ENCODE data around the gene STX1A. TPM values are rescaled to one million over a fixed set of nuclear protein-coding genes. Genes with fewer than 3 reads are reported as not detected.

STX1A gene
- total and polyA plus RNA-seq, 2 of the 13 experiments (the other 11 are each of a cell fraction or from before 2014, with no cell fraction given) = 6.1 to 12.2 TPM

DNA sequence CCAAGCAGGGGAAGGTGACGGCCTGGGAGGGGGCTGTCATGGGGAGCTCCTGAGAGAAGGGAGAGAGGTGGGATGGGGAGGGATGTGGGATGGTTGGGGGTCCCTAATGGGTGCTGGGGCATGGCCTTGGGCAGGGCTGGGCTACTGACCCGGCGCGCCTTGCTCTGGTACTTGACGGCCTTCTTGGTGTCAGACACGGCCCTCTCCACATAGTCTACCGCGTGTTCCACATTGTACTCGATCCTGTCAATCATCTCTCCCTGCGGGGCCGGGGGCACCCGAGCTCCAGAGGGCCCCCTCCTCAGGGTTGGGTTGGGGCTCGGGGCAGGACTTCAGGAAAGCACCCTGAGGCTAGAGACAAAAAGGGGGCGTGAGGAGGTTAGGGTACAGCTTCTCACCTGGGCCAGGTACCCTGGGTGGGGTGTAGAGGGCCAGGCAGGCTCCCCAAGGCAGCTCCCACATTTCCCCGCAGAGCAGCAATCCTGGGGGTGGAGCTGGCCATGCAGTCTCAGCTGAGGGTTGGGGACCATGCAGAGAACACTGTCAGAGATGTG lies 18.8 kb downstream of the STX1A start:
- H3K27ac ChIP-seq (ENCODE audit: extremely low read length, insufficient read depth, low read length) = no peak overlapping the region
- H3K36me3 ChIP-seq (replicated peaks in 1 of 2; ENCODE audit: control insufficient read depth in 1 of 2, insufficient read depth in 2 of 2, low read length in 2 of 2) = peaks cover 6 to 36% of the 10 kb centered on the region in 2 experiments
- ChIA-PET POLR2A (interaction anchor here (0.7 to 1.4 kb wide), 4 partner anchors 9 to 94 kb away, joined by 3 to 5 read pairs (median 4); no protein-coding TSS in a partner anchor), CTCF (ENCODE audit: low intra/inter-chr PET ratio, low total read pairs) (interaction anchor here (0.7 to 2.2 kb wide), 2 partner anchors 25 to 95 kb away, joined by 3 to 15 read pairs; no protein-coding TSS in a partner anchor)
- H3K4me1 ChIP-seq (ENCODE audit: insufficient read depth, low read length) = peaks cover 15% of the 10 kb centered on the region
- in situ Hi-C loops (cut with HindIII; ENCODE audit: extremely low pct_ligation_motif_present, low pct_unique_long_range_greater_than_20kb) = no loop called here
- intact Hi-C loops (cut with micrococcal nuclease; ENCODE audit: unreplicated experiment) = no loop called here
- H2AFZ ChIP-seq (ENCODE audit: low read length) = no peak overlapping the region
- no peak overlapping the region for H3K9ac ChIP-seq (ENCODE audit: insufficient read depth, low read depth, low read length)
- peak; percentile 14 for TF ChIP-seq HNRNPK (IDR thresholded peaks at IDR 0.05; ENCODE audit: low read depth, low read length, poor library complexity, severe bottlenecking)
- no peak for TF ChIP-seq RNF2 (conservative IDR thresholded peaks at IDR 0.05; ENCODE audit: low read depth)
- H3K4me2 ChIP-seq (ENCODE audit: low read depth, low read length) = no peak overlapping the region
- no TSS peak for BruUV-seq (replicated peaks)
- H4K20me1 ChIP-seq (ENCODE audit: insufficient read depth, low read length) = peaks cover 5% of the 10 kb centered on the region; the same call in 1 of the 2 replicates
- ATAC-seq = no peak
- H3K27me3 ChIP-seq (ENCODE audit: control insufficient read depth in 1 of 2, insufficient read depth in 2 of 2, low read length in 2 of 2) = no peaks in the 10 kb centered on the region
- DNase-seq (ENCODE audit: low spot score) = no peak
- no peaks in the 10 kb centered on the region for H3K79me2 ChIP-seq (ENCODE audit: insufficient read depth, low read length)
- 96% methylated on average over 13 of the region's 15 CpGs for WGBS (ENCODE audit: low lambda C conversion rate)
- no peaks in the 10 kb centered on the region for H3K9me3 ChIP-seq (ENCODE audit: low read length)
- FAIRE-seq = no peak
- H3K4me3 ChIP-seq (replicated peaks in 1 of 3; ENCODE audit: insufficient read depth in 1 of 3, low read depth in 2 of 3, low read length in 3 of 3) = no peak overlapping the region

GRCh38 chr7:73700069-73700423 lies 19.4 kb downstream of the STX1A start:
- Histone ChIP-seq H2AFZ (ENCODE audit: low read length) (no peak overlapping the region), H3K9me3 (ENCODE audit: low read length) (no peaks in the 10 kb centered on the region), H3K36me3 (replicated peaks in 1 of 2; ENCODE audit: control insufficient read depth in 1 of 2, insufficient read depth in 2 of 2, low read length in 2 of 2) (peaks cover 9 to 40% of the 10 kb centered on the region in 2 experiments), H4K20me1 (ENCODE audit: insufficient read depth, low read length) (peaks cover 5% of the 10 kb centered on the region; the same call in 1 of the 2 replicates), H3K9ac (ENCODE audit: insufficient read depth, low read depth, low read length) (no peak overlapping the region), H3K4me3 (replicated peaks in 1 of 3; ENCODE audit: insufficient read depth in 1 of 3, low read depth in 2 of 3, low read length in 3 of 3) (no peak overlapping the region), H3K4me2 (ENCODE audit: low read depth, low read length) (no peak overlapping the region), H3K27ac (ENCODE audit: extremely low read length, insufficient read depth, low read length) (peak overlapping the region; percentile 11), H3K27me3 (ENCODE audit: control insufficient read depth in 1 of 2, insufficient read depth in 2 of 2, low read length in 2 of 2) (no peaks in the 10 kb centered on the region), H3K79me2 (ENCODE audit: insufficient read depth, low read length) (no peaks in the 10 kb centered on the region), H3K4me1 (ENCODE audit: insufficient read depth, low read length) (peaks cover 15% of the 10 kb centered on the region)
- FAIRE-seq (no peak), DNase-seq (ENCODE audit: low spot score) (no peak), ATAC-seq (peak; percentile 6; the same call in 2 of the 3 replicates)
- BruUV-seq (replicated peaks) = no TSS peak
- CTCF ChIA-PET (ENCODE audit: low intra/inter-chr PET ratio, low total read pairs) = no interaction called here
- POLR2A ChIA-PET = interaction anchor here (0.9 kb wide), 1 partner anchor 38 kb away, joined by 3 read pairs; the partner anchor contains the start of gene ABHD11
- in situ Hi-C loops (cut with HindIII; ENCODE audit: extremely low pct_ligation_motif_present, low pct_unique_long_range_greater_than_20kb) (no loop called here), intact Hi-C loops (cut with micrococcal nuclease; ENCODE audit: unreplicated experiment) (no loop called here)
- 96% methylated on average over 11 of the region's 14 CpGs for WGBS (ENCODE audit: low lambda C conversion rate)
- TF ChIP-seq ZNF136 (CRISPR knock-in tag; IDR thresholded peaks at IDR 0.05; ENCODE audit: low read depth) (no peak), PAX8 (CRISPR knock-in tag; IDR thresholded peaks at IDR 0.05; ENCODE audit: borderline replicate concordance) (no peak), SRSF4 (IDR thresholded peaks at IDR 0.05; ENCODE audit: low read depth, low read length, poor library complexity, severe bottlenecking) (no peak), ZBTB21 (CRISPR knock-in tag; IDR thresholded peaks at IDR 0.05) (no peak), ZNF678 (CRISPR knock-in tag; IDR thresholded peaks at IDR 0.05) (no peak), SP140L (CRISPR knock-in tag; IDR thresholded peaks at IDR 0.05; ENCODE audit: borderline replicate concordance) (no peak), MYNN (CRISPR knock-in tag; IDR thresholded peaks at IDR 0.05; ENCODE audit: low read depth) (no peak), KLF9 (CRISPR knock-in tag; IDR thresholded peaks at IDR 0.05; ENCODE audit: low read depth) (no peak), DZIP1 (CRISPR knock-in tag; IDR thresholded peaks at IDR 0.05) (no peak), CEBPB (IDR thresholded peaks at IDR 0.05; ENCODE audit: borderline replicate concordance, low read depth, low read length) (no peak), HNRNPUL1 (IDR thresholded peaks at IDR 0.05; ENCODE audit: low read depth, low read length) (no peak)
- TF ChIP-seq, protein P1, sequence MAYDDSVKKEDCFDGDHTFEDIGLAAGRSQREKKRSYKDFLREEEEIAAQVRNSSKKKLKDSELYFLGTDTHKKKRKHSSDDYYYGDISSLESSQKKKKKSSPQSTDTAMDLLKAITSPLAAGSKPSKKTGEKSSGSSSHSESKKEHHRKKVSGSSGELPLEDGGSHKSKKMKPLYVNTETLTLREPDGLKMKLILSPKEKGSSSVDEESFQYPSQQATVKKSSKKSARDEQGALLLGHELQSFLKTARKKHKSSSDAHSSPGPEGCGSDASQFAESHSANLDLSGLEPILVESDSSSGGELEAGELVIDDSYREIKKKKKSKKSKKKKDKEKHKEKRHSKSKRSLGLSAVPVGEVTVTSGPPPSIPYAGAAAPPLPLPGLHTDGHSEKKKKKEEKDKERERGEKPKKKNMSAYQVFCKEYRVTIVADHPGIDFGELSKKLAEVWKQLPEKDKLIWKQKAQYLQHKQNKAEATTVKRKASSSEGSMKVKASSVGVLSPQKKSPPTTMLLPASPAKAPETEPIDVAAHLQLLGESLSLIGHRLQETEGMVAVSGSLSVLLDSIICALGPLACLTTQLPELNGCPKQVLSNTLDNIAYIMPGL (CRISPR knock-in tag; IDR thresholded peaks at IDR 0.05; ENCODE audit: borderline replicate concordance in 1 of 2, low read depth in 1 of 2) = no peak
